ENCODE data around the gene ADNP2. TPM values are rescaled to one million over a fixed set of nuclear protein-coding genes. Genes with fewer than 3 reads are reported as not detected.

Gene ADNP2
- total RNA-seq, 4 donors from 2014 or later = 16.5 to 21.8 (median 16.8) TPM

DNA sequence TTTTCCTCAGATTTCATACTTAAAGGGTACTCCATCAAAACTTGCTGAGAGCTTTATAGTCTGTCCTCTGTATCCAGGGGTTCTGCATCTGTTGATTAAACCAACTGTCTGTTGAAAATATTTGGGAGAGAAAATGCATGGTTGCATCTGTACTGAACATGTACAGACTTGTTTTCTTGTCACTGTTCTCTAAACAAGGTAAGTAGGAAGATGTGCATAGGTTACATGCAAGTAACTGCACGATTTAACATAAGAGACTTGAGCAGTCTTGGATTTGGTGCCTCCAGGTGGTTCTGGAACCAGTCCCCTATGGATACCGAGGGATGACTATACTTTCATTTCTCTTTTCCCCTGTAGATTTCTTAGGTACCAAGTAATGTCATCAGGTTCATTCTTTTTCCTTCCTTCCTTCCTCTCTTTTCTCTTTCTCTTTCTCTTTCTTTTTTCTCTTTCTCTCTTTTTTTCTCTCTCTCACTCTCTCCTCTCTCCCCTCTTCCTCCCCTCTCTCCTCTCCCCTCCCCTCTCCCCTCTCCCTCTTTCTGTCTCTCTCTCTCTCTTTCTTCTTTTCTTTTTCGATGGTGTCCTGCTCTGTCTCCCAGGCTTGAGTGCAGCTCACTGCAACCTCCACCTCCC is 23.2 kb downstream of the ADNP2 start:
- no peaks in the 10 kb centered on the region for H3K27me3 ChIP-seq
- peaks cover 0 to 47% (median 0%) of the 10 kb centered on the region in 3 donors for H3K36me3 ChIP-seq
- H3K4me1 ChIP-seq = peaks cover 0 to 5% (median 0%) of the 10 kb centered on the region in 4 donors
- TF ChIP-seq EP300 (IDR thresholded peaks at IDR 0.05) (no peak), POLR2A (IDR thresholded peaks at IDR 0.05) (no peak)
- TF ChIP-seq, protein P1, sequence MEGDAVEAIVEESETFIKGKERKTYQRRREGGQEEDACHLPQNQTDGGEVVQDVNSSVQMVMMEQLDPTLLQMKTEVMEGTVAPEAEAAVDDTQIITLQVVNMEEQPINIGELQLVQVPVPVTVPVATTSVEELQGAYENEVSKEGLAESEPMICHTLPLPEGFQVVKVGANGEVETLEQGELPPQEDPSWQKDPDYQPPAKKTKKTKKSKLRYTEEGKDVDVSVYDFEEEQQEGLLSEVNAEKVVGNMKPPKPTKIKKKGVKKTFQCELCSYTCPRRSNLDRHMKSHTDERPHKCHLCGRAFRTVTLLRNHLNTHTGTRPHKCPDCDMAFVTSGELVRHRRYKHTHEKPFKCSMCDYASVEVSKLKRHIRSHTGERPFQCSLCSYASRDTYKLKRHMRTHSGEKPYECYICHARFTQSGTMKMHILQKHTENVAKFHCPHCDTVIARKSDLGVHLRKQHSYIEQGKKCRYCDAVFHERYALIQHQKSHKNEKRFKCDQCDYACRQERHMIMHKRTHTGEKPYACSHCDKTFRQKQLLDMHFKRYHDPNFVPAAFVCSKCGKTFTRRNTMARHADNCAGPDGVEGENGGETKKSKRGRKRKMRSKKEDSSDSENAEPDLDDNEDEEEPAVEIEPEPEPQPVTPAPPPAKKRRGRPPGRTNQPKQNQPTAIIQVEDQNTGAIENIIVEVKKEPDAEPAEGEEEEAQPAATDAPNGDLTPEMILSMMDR (IDR thresholded peaks at IDR 0.05) = no peak
- no peak overlapping the region for H3K4me3 ChIP-seq
- no peaks in the 10 kb centered on the region for H3K9me3 ChIP-seq
- WGBS, 2 donors = 88% methylated on average over 3 of the region's 3 CpGs
- DNase-seq (ENCODE audit: low spot score in 2 of 2) = no peak
- H3K27ac ChIP-seq = no peak overlapping the region

DNA sequence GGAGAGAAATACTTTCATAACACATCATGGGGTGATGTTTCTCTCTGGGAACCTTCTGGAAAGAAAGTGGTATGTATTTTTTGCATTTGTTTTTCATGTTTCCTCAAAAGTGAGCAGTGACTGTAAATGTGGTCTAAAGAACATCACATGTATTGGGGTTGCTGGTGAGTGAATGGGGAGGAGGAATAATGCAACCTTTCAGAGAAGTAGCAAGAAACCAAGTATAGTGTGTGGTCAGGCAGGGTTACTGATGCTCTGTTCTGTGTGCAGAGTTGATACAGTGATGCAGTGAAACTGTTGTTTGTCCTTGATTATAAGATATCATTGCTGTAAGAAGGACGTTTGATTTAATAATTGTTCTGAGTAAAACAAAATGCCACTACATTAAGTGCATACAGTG is 24.1 kb downstream of the ADNP2 start:
- Histone ChIP-seq H3K4me1 (peaks cover 0 to 5% (median 0%) of the 10 kb centered on the region in 4 donors), H3K4me3 (no peak overlapping the region), H3K27ac (no peak overlapping the region), H3K36me3 (peaks cover 0 to 51% (median 0%) of the 10 kb centered on the region in 3 donors), H3K9me3 (no peaks in the 10 kb centered on the region), H3K27me3 (no peaks in the 10 kb centered on the region)
- TF ChIP-seq, protein P1 (IDR thresholded peaks at IDR 0.05) = no peak
- no peak for TF ChIP-seq POLR2A (IDR thresholded peaks at IDR 0.05)
- no peak for TF ChIP-seq EP300 (IDR thresholded peaks at IDR 0.05)
- WGBS, 2 donors = 54 to 62% methylated on average over 1 of the region's 1 CpG
- no peak for DNase-seq (ENCODE audit: low spot score in 2 of 2)

DNA sequence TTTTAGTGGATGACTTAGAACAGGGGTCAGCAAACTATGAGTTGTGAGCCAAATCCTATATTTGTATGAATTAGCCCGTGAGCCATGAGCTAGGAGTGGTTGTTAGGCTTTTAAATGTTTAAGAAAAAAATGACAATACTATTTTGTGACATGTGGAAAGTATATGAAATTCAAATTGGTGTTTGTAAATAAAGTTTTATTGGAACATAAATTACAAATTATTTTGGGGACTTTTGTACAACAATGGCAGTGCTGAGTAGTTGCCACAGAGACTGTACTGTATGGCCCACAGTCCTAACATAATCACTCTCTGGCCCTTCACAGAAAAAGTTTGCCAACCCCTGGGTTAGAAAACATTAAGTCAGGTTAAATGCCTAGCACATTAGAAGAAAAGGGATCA is 26.1 kb downstream of the ADNP2 start:
- WGBS, 2 donors = 90 to 98% methylated on average over 1 of the region's 1 CpG
- no peak overlapping the region for H3K27ac ChIP-seq
- H3K4me3 ChIP-seq = no peak overlapping the region
- TF ChIP-seq, protein P1 (IDR thresholded peaks at IDR 0.05) = no peak
- no peak for TF ChIP-seq POLR2A (IDR thresholded peaks at IDR 0.05)
- no peak for TF ChIP-seq EP300 (IDR thresholded peaks at IDR 0.05)
- H3K36me3 ChIP-seq = peaks cover 0 to 62% (median 0%) of the 10 kb centered on the region in 3 donors
- H3K27me3 ChIP-seq = no peaks in the 10 kb centered on the region
- peaks cover 0 to 5% (median 0%) of the 10 kb centered on the region in 4 donors for H3K4me1 ChIP-seq
- no peaks in the 10 kb centered on the region for H3K9me3 ChIP-seq
- no peak for DNase-seq (ENCODE audit: low spot score in 2 of 2)

DNA sequence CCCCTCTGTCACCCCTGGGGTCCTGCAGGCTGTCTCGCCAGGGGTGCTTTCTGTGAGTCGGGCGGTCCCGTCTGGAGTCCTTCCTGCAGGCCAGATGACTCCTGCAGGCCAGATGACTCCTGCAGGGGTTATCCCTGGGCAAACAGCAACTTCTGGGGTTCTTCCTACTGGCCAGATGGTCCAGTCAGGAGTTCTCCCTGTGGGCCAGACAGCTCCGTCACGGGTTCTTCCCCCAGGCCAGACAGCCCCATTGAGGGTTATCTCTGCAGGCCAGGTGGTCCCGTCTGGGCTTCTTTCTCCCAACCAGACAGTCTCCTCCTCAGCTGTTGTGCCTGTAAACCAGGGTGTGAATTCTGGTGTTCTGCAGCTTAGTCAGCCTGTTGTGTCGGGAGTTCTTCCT is 27.6 kb downstream of the ADNP2 start:
- WGBS, 2 donors = 83 to 86% methylated on average over 8 of the region's 8 CpGs
- Histone ChIP-seq H3K36me3 (peaks cover 0 to 68% (median 0%) of the 10 kb centered on the region in 3 donors), H3K27ac (no peak overlapping the region), H3K4me3 (no peak overlapping the region), H3K9me3 (no peaks in the 10 kb centered on the region), H3K4me1 (no peaks in the 10 kb centered on the region), H3K27me3 (no peaks in the 10 kb centered on the region)
- DNase-seq (ENCODE audit: low spot score in 2 of 2) = no peak
- no peak for TF ChIP-seq EP300 (IDR thresholded peaks at IDR 0.05)
- no peak for TF ChIP-seq POLR2A (IDR thresholded peaks at IDR 0.05)
- TF ChIP-seq, protein P1 (IDR thresholded peaks at IDR 0.05) = no peak

- DNase-seq (ENCODE audit: low spot score in 2 of 2) = no peak
- 96 to 97% methylated on average over 14 of the region's 14 CpGs for WGBS, 2 donors
- no peaks in the 10 kb centered on the region for H3K4me1 ChIP-seq
- no peak overlapping the region for H3K4me3 ChIP-seq
- no peak overlapping the region for H3K27ac ChIP-seq
- H3K36me3 ChIP-seq = peaks cover 0 to 68% (median 0%) of the 10 kb centered on the region in 3 donors
- no peaks in the 10 kb centered on the region for H3K9me3 ChIP-seq
- H3K27me3 ChIP-seq = no peaks in the 10 kb centered on the region
- TF ChIP-seq, protein P1 (IDR thresholded peaks at IDR 0.05) = no peak
- TF ChIP-seq POLR2A (IDR thresholded peaks at IDR 0.05) (no peak), EP300 (IDR thresholded peaks at IDR 0.05) (no peak)
Observed at GRCh38 chr18:80137137-80137536, 28.1 kb downstream of the ADNP2 start.

Data from tibial nerve (tissue), 4 donors.